NCI-H2227 (cell line): ENCODE data around the gene ZNF524.

Experiments
- DNase-seq: peaks from one replicate; lab custom pipeline; 2025; ENCODE audit not compliant: unreplicated experiment; lab: John Stamatoyannopoulos, UW

Gene ZNF524

GRCh38 chr19:55618426-55618825 lies 18.3 kb downstream of the ZNF524 start:
- DNase-seq: no peak

- DNase-seq: no peak
Observed at GRCh38 chr19:55619286-55619685, 19.2 kb downstream of the ZNF524 start.

GRCh38 chr19:55620410-55621204 lies 20.5 kb downstream of the ZNF524 start:
- DNase-seq: no peak

DNA sequence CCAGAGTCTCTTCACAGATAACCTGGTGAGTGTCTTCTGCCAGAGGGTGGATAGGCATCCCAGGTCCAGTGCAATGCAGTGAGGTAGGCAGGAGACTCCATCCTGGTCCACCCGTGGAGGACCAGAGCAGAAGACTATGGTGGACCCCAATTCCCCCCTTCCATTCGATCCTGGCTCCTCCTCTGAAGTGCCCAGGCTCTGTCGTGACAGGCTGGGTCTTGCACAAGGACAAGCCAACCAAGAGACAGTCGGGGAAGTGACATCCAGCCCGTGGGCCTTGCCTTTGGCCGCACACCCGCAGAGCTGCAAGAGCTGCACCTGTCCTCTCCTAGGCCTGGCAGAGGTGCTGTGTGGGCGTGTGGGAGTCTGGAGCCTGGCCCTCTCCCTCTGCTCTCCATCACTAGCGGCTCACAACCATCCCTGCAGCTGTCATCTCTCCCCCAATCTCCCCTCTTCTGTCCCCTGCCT lies 21.2 kb downstream of the ZNF524 start:
- DNase-seq: no peak

GRCh38 chr19:55621673-55622231 lies 21.7 kb downstream of the ZNF524 start:
- DNase-seq: no peak

DNA sequence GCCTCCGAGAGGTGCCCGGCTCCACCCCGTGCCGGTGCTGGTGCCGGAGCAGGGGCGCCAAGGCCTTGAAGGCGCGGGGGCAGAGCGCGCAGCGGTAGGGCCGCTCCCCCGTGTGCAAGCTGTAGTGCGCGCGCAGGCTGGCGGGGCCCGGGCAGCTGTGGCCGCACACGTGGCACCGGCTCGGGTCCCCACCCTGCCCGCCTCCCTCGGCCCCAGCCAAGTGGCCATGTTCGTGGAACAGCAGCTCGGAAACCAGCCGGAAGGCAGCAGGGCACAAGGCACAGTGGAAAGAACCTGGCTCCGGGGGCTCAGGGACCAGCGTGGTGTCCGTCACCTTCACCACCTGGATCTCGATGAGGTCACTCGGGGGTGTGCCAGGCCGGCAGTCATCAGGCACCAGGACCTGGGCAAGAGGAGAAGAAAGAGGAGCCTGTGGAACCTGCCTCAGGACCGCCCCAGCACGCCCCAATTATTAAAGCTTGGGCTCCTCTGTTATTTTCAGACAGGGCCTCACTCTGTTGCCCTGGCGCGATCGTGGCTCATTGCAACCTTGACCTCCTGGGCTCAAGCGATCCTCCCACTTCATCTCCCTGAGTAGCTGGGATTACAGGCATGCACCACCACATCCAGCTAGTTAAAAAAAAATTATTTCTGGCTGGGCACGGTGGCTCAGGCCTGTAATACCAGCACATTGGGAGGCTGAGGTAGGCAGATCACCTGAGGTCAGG lies 22.3 kb downstream of the ZNF524 start:
- peak; percentile 55 for DNase-seq

DNA sequence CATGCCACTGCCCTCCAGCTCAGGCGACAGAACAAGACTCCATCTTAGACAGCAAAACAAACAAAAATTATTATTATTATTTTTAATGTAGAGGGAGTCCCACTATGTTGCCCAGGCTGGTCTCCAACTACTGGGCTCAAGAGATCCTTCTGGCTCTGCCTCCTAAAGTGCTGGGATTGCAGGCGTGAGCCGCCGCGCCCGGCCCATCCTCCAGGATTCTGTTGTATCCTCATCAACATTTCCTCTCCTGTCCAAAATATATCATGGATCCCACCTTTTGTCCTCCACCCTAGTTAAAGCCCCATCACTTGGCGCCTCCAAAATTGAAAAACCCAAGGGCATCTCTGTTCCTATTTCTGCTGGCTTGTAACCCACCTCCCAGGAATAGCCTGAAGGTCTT lies 23.0 kb downstream of the ZNF524 start:
- DNase-seq: no peak

GRCh38 chr19:55623561-55623960 lies 23.5 kb downstream of the ZNF524 start:
- no peak for DNase-seq

- peak; percentile 99 for DNase-seq
Observed at GRCh38 chr19:55624109-55625003, 24.3 kb downstream of the ZNF524 start, which contains the start of gene ZNF784. Gene ZNF784, minus strand, starts transcription at chr19:55624566. Its CDS starts 5 bp downstream, at chr19:55624561.

GRCh38 chr19:55625004-55625326 lies 24.9 kb downstream of the ZNF524 start:
- DNase-seq: no peak

GRCh38 chr19:55626350-55626749 lies 26.3 kb downstream of the ZNF524 start:
- DNase-seq: no peak

- peak; percentile 99 for DNase-seq
Observed at GRCh38 chr19:55632463-55632834, 32.4 kb downstream of the ZNF524 start.

DNA sequence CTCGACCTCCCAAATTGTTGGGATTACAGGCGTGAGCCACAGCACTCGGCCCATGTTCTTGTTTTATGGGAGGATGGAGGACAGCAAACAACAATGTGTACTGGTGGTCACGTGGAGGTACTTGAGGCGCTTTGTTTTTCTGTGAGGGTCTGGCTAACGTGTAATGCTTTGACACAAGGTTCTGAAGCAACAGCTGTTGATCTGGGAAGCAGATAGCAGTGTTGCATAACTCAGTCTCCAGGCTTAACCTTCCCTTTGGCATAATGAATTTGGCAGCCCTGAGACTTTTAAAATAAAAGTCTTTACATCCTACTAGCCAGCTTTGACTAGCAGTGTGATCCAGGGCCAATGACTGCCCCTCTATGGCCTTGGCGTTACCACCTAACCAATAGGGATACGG lies 33.8 kb downstream of the ZNF524 start:
- DNase-seq: no peak

- DNase-seq: no peak
Observed at GRCh38 chr19:55635334-55635717, 35.2 kb downstream of the ZNF524 start.

GRCh38 chr19:55635856-55636440 lies 35.9 kb downstream of the ZNF524 start:
- no peak for DNase-seq

DNA sequence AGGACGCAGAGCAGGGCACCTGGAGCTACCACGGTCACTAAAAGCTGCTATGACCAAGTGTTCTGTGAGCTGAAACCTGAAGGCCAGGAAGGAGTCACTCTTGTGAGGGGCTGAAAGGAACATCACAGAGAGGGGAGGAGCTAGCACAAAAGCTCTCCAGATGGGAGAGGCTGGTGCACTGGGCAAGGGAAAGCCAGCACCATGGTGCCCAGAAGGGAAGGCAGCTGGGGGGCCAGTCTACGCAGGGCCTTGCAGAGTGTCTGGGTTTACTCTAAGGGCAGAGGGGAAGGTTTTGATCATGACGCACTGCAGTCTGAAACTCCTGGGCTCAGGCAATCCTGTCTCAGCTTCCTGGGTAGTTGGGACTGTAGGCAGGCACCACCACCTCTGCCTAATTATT lies 36.6 kb downstream of the ZNF524 start:
- no peak for DNase-seq

GRCh38 chr19:55637534-55637933 lies 37.4 kb downstream of the ZNF524 start:
- no peak for DNase-seq

DNA sequence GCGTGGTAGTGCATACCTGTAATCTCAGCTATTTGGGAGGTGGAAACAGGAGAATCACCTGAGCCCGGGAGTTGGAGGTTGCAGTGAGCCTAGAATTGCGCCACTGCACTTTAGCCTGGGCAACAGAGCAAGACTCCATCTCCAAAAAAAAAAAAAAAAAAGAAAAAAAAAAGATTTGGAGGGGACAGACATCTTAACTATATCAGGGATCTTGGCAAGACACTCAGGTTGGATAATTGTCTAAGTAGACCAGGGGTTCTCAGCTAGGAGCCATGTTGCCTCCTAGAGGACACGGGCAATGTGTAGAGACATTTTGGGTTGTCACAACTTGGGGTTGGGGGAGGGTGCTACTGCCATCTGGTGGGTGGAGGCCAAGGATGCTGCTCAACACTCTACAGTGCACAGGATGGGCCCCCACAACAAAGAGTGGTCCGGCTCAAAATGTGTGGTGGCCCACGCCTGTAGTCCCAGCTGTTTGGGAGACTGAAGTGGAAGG lies 38.8 kb downstream of the ZNF524 start:
- DNase-seq: peak; percentile 70

DNA sequence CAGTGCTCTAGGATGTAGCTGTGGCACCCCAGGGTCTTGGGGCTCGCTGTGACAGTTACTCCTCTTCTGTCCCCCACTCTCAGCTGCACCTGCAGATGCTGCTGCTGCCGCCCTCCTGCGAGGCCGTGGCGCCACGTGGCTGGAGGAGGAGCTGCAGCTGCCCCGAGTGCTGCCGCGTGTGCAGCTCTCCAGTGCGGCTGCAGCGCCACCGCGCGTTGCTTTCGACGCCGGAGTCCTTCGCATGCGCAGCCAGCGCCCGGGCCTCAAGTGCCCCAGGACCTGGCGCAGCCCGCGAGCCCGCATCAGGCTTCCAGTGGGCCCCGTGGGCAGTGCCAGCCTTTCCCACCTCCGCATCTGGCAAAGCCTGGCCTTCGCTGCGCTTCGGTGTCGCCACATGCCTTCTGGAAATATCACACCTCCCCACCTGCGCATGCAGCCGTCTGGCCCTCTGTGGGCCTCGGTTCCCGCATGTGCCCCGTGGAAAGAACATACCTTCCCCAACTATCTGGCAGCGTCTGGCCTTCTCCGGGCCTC lies 40.0 kb downstream of the ZNF524 start:
- peak; percentile 88 for DNase-seq
